ENCODE measurements around the gene HNRNPAB.
"Not testable (repeated sequence)": the region's sequence is repeated elsewhere in the genome, so short reads cannot be mapped to it uniquely, and the experiment has no call there.

The HNRNPAB gene

GRCh38 chr5:178246624-178247279, 42.4 kb downstream of the HNRNPAB start:
- in situ Hi-C loops (cut with MboI; ENCODE audit: low sequenced_read_pairs, unreplicated experiment) = no loop called here
- TF ChIP-seq, protein P1, sequence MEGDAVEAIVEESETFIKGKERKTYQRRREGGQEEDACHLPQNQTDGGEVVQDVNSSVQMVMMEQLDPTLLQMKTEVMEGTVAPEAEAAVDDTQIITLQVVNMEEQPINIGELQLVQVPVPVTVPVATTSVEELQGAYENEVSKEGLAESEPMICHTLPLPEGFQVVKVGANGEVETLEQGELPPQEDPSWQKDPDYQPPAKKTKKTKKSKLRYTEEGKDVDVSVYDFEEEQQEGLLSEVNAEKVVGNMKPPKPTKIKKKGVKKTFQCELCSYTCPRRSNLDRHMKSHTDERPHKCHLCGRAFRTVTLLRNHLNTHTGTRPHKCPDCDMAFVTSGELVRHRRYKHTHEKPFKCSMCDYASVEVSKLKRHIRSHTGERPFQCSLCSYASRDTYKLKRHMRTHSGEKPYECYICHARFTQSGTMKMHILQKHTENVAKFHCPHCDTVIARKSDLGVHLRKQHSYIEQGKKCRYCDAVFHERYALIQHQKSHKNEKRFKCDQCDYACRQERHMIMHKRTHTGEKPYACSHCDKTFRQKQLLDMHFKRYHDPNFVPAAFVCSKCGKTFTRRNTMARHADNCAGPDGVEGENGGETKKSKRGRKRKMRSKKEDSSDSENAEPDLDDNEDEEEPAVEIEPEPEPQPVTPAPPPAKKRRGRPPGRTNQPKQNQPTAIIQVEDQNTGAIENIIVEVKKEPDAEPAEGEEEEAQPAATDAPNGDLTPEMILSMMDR (IDR thresholded peaks at IDR 0.05; ENCODE audit: borderline replicate concordance, control extremely low read depth, extremely low read depth, insufficient read depth, missing control alignments) = no peak
- no peak for DNase-seq (ENCODE audit: low spot score)

DNA sequence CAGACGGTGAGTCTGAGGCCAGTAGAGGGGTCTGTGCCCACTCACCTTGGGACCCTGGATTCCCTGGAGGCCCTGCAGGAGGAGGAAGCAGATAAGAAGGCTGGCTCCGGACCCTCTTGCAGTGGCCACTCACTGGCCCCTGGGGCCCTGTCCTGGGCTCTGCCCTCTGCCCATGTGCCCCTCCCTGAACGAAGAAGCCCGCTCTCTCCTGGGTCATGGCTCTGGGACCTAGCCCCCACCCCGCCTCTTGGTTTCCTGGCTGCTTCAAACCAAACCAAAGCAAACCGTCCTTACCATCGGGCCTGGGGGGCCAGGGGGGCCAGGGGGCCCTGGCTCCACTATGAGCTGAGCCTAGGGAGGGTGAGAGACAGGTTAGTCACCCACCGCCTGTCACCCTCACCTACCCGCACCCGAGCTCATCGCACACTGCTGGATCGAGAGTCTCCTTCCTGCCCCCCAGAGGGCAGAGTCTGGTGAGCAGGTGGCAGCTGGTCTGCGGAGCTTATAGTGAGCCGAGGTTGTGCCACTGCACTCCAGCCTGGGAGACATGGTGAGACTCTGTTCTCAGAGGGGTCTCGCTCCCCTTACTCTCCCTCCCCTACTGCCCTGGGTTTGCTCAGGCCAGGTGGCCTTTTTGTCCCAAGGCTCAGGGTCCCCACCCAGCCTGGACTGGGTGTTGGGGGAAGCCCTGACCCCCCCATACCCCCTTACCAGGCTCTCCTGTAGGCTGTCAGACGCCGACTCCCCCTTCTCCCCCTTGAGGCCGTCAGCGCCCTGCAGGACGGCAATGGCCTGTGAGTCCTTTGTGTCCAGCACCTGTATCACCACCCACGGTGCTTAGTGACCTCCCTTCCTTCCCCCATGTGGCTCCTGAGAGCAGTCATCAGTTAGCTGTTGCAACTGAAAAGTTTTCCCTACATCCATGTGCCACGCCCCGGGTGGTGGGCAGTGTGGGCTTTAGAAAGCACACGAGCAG, 43.4 kb downstream of the HNRNPAB start:
- DNase-seq (ENCODE audit: low spot score) = no peak
- in situ Hi-C loops (cut with MboI; ENCODE audit: low sequenced_read_pairs, unreplicated experiment) = no loop called here
- TF ChIP-seq, protein P1 (IDR thresholded peaks at IDR 0.05; ENCODE audit: borderline replicate concordance, control extremely low read depth, extremely low read depth, insufficient read depth, missing control alignments) = no peak

- in situ Hi-C loops (cut with MboI; ENCODE audit: low sequenced_read_pairs, unreplicated experiment) = no loop called here
- DNase-seq (ENCODE audit: low spot score) = no peak
- TF ChIP-seq, protein P1 (IDR thresholded peaks at IDR 0.05; ENCODE audit: borderline replicate concordance, control extremely low read depth, extremely low read depth, insufficient read depth, missing control alignments) = no peak
These were observed 44.4 kb downstream of the HNRNPAB start for GRCh38 chr5:178248750-178249149.

GRCh38 chr5:178249191-178249989, 45.1 kb downstream of the HNRNPAB start:
- TF ChIP-seq, protein P1 (IDR thresholded peaks at IDR 0.05; ENCODE audit: borderline replicate concordance, control extremely low read depth, extremely low read depth, insufficient read depth, missing control alignments) = no peak
- no peak for DNase-seq (ENCODE audit: low spot score)
- in situ Hi-C loops (cut with MboI; ENCODE audit: low sequenced_read_pairs, unreplicated experiment) = no loop called here

DNA sequence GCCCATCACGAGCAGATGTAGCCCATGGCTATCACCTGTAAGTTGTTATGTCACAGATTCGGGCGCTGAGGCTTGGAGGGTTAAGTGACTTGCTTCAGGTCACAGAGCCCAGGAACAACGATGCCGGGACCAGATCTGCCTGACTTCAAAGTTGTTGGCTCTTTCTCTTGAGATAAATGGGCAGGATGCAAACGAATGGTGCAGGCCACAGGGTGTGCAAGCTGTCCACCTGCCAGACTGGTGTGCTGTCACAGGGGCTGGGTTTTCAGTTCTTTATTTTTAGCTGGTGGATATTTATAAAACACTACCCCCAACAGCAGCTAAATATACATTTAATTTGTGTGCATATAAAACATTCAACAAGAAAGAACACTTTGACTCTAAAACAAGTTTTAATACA, 45.9 kb downstream of the HNRNPAB start:
- no peak for DNase-seq (ENCODE audit: low spot score)
- TF ChIP-seq, protein P1 (IDR thresholded peaks at IDR 0.05; ENCODE audit: borderline replicate concordance, control extremely low read depth, extremely low read depth, insufficient read depth, missing control alignments) = no peak
- in situ Hi-C loops (cut with MboI; ENCODE audit: low sequenced_read_pairs, unreplicated experiment) = no loop called here

- in situ Hi-C loops (cut with MboI; ENCODE audit: low sequenced_read_pairs, unreplicated experiment) = no loop called here
- TF ChIP-seq, protein P1 (IDR thresholded peaks at IDR 0.05; ENCODE audit: borderline replicate concordance, control extremely low read depth, extremely low read depth, insufficient read depth, missing control alignments) = no peak
- DNase-seq (ENCODE audit: low spot score) = no peak
These were observed 47.9 kb downstream of the HNRNPAB start for GRCh38 chr5:178252258-178252657.

- in situ Hi-C loops (cut with MboI; ENCODE audit: low sequenced_read_pairs, unreplicated experiment); DNase-seq (ENCODE audit: low spot score): not testable (repeated sequence)
These were observed 49.3 kb downstream of the HNRNPAB start for GRCh38 chr5:178253632-178254031.

Data from GM13976 (cell line).